ENCODE measurements around the gene SLC10A7.

The SLC10A7 gene

DNA sequence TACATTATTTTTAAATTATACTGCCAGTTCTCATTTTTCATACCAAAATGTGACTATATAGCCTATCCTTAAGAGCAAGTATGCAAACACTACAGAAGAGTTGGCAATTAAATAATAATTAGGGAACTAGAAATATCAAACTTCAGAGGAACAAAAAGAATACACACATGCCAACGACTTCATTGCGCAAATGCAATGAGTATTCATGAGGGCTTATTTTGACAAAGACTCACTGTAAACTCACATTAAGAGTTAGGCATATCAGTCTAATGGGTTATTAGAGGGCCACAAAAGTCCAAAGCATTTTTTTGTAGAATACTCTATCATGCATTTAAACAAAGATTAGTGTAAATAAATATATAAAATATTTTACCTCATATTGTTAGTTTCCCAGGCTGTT lies 31.6 kb downstream of the SLC10A7 start:
- DNase-seq = no peak

DNA sequence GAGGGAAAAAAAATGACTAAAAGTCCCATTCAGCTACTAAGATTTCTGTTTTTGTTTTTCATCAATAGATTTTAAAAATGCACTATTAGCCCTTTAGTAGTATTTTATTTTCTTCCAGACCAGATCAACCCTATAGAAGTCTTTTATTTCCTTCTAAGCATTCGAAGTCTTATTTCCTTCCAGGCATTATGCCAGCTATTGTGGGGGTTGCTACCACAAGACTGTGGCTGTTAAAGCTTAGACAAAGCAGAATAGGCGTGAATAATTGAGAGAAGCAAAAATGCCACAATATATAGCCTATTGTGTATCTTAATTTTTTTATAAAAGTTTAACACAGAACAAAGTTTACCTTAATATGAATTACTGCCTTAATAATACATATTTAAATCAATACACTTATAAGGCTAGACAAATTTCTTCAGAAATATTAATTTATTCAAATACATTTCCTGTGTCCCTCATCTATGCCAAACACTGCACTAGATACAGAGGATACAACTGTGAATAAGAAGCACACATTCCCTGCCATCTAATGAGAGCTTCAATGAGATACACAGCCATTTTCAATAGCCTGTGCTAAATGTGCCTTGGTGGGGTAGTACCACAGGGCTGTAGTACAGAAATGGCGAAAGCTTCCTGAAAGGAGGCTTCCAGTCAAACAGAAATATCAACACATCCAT lies 33.1 kb downstream of the SLC10A7 start:
- DNase-seq = no peak

DNA sequence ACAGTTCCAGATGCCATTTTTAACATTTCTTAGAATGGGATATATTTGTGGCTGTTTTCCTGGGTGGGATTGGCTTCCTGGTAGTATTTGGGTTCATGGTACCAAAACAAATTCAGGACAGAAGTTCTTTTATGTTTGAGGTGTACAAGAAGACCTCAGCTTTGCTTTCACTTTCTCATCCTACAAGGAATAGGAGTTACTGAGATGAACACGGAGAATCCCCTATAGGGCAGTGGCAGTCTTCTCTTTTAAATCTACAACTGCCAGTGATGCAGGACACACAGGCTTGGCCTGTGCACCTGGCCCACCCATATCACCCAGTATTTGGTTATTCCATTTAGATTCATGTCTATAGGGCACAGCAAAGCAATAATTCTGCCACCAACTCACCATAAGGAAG lies 35.2 kb downstream of the SLC10A7 start:
- no peak for DNase-seq

DNA sequence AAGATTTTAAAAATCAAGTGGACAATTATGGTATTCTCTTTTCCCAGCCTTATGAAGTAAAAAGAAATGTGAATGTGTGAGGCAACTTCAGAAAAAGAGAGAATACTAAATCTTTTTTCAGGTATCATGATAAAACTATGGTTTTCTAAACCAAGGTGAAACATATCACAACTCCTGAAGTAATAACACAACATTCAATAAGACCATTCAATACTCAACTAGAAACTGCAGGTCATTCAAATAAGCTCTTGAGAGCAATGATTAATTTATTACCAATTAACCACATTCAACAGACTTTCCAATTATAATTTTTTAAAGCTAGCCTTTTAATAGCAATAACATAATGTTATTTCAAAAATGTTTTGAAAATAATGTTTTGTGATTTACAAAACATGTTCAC lies 35.8 kb downstream of the SLC10A7 start:
- no peak for DNase-seq

DNA sequence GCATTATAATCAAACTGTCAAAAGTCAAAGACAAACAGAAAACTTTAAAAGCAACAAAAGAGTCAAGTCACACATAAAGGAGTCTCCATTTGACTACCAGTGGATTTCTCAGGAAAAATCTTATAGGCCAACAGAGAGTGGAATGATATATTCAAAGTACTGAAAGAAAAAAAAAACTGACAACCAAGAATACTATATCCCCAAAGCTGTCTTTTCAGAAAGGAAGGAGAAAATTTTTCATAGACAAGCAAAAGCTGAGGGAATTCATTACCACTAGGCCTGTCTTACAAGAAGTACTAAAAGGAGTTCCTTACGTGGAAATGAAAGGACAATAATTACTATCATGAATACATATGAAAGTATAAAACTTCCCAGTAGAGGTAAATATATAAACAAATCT lies 39.0 kb downstream of the SLC10A7 start:
- DNase-seq = no peak

DNA sequence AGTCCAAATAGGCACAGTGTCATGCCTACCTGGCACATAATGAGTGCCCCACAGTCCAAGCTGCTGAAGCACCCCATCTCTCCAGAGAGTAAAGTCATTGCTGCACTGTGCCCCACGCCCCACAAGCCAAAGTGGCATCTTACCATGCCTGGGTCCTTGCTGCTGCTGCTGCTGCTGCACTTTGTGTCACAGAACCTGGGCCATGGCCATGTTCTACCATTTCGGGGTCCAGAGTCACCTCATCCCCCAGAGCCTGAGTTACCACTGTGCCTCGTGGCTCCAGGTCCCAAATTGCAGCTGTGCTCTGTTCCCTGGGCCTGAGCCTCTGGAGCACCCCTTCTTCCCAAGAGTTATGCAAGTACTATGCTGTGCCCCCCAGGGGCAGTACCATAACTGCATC lies 40.5 kb downstream of the SLC10A7 start:
- no peak for DNase-seq

DNA sequence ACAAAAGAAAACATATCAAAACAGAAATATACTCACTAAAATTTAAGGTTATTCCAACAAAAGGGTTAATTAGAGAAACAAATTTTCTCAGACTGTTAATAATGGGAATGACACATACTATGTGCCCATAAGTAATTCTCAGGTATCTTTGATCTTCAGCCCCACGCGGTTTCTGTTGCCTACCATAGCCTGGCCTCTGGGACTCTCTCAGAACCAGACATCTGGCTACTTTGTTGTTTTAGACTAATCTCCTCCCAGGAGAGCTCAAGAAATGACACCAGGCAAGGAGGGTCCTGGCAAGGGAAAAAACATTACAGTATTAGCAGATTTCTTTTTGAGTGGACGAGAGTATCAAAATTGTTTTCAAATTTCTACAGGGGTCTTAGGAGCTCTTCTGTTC lies 43.7 kb downstream of the SLC10A7 start:
- no peak for DNase-seq

DNA sequence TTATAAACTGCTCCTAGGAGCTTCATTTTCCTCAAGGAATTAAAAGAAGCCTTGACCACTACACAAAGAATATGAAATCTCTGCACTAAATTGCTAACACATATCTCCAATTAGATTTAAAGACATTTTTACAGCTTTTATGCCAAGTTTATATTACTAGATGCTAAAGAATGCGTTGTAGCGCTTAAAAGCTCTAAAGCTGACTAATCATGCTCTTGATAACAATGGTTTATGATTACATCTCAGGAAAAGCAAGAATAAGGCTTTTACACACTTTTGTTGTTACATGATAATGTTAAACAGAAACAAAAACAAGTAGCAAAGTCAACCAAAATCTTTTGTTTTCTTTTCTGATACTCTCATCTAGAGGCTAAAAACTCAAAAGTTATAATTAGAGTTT lies 44.7 kb downstream of the SLC10A7 start:
- no peak for DNase-seq

DNA sequence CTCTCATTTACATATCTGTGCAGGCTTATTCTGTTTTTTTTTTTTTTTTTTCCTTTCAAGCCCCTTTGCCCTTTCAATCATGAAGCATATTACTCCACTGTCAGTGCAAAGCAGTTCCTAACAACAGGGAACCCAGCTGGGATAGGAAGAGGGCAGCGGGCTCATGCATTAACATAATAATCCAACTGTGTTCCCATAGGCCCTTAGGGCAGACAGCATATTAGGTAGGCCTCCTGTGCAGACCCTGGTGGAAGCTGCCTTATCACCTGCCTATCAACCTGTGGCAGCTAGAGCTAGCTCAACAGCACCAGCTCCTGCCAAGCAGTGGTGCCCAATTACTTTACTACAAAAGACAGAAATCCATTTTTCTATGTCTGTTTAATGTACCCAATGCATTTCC lies 49.3 kb downstream of the SLC10A7 start:
- DNase-seq = peak; percentile 78

DNA sequence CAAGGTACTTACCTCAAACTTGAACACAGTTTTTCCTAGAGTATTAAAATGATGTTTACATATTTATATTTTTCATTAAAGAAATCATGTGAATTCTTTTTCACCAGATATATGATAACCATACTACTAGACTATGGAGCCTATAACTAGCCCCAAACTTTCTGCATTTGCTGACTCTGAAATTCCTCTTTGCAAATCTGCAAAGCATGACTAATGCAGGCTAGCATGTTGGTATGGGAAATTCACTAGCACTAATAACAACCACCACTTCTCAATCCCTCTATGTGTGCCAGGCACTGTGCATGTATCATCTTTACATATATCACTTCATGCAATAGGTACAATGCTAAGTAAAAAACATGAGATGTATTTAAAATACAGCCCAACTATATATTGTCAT lies 51.1 kb downstream of the SLC10A7 start:
- DNase-seq = no peak

DNA sequence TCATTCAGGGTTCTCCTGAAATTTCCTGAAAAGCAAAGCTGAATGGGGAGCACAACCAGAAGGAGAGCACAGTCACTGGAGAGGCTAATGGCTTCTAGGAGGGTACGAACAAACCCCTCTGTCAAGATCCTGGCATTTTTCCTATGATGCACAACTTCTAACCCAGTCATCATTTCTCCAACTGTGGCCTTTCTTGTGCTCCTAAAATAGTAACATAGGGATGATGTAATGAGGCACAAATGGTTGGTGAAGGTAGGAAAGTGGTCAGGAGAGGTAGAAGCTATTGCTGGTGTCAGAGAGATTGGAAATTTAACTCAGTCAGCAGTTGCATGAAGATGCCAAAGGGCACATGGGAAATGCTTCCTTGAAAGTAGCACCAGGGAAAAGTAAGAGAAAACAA lies 52.7 kb downstream of the SLC10A7 start:
- no peak for DNase-seq

DNA sequence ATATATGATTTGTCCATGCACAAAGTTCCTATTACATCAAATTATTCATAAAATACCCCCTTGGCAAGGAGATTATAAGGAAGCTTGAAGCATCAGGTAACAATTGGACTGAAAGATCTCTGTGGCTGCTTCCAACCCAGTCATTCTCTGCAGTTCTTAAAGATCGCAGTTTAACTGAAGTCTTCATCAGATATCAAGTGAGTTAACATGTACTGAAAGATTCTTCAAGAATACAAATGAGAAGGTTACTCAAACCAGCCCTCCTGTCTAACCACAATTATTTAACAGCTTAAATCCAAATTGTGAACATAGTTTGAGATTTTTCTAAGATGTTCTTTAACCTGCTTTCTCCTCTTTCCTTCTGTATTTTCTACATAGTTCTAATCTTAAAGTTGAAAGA lies 56.1 kb downstream of the SLC10A7 start:
- DNase-seq = no peak

DNA sequence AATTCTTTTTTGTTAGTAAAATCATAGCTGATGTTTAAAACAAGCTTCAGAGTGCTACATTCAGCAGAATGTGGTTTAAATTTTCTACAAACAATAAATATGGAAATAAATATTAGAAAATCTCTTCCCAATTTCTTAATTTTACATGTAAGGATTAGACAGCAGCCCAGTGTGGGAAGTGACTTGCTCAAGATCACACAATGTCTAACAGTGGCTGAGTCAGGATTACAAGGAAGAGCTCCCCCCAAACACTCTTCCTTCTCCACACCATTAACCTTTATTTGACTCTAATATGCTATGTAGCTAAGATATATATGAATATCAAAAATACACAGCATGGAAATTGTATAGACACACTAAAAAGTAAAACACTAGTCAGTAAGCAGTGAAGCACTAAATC lies 59.5 kb downstream of the SLC10A7 start:
- no peak for DNase-seq

DNA sequence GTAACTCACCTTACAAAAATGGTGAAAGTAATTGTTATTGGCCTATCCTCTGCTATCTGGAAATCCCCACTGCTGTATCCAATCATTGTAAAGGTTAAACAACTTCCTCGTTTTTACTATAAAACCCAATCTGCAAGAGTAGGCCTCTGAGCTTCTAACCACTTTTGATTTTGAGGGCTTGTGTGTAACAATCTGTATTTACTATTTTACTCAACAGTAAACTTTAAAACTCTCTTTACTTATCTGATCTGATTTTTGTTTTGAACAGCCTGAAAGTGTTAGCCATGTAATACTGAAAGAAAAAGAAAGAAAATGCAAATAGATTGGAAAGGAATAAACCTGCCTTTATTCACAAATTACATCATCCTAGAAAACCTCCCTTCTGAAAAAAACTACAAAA lies 63.1 kb downstream of the SLC10A7 start:
- no peak for DNase-seq

DNA sequence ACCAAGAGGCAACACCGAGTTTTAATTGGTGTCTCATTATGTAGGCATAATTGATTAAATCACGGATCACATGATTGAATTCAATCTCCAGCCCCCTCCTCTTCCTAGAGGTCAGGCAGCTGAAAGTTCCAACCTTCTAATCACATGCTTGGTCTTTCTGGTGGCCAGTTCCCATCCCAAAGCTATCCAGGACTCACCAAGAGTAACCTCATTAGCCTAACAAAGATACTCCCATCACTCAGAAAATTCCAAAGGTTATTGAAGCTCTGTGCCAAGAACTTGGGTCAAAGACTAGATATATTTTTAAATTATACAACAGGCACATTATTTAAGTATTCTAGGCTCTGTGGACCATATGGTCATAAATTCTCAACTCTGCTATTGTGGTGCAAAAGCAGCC lies 65.1 kb downstream of the SLC10A7 start:
- no peak for DNase-seq

DNA sequence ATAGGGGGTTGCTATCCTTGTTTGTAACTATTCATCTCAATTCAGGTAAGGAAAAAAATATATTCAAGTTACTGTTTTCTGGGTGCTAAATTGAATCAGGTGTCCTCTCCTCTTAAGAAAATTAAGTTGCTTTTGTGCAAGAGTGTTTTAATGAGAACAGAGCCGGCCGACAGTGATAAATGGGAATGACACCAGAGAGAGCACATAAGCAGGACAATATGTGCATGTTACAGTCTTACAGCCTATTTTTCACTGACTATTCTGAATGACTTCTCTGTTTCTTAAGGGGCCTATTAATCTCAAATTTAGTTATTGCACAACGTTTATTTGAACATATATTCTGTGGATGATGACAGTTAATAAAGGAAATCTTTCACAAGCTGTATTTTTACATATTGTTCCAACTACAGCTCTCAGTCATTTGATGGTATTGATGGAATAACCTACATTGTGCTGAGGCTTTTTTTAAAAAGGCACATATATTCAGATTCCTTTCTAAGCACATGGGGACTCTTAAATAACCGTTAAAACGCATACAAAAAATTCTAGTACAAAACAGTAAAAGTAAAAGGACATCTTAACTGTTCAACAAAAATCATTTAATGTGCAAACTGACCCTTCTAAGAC lies 68.4 kb downstream of the SLC10A7 start:
- DNase-seq = no peak

DNA sequence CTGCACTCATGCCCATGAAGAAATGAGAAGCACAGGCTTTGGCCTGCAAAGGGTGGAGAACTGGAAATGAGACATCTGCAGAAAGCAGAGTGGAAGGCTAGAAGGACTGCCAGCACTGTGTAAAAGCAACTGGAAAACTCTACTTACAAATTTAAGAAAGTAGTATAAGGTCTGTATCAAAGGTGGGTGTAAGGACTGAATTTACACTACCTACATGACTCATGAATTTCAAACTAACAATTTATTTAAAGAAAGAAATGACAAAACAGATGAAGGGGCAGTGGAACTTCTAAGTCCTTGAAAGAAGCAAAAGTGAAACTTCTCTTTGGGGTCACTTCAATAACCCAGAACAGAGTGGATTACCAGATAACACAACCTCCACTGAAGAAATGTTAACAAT lies 71.2 kb downstream of the SLC10A7 start:
- DNase-seq = no peak

DNA sequence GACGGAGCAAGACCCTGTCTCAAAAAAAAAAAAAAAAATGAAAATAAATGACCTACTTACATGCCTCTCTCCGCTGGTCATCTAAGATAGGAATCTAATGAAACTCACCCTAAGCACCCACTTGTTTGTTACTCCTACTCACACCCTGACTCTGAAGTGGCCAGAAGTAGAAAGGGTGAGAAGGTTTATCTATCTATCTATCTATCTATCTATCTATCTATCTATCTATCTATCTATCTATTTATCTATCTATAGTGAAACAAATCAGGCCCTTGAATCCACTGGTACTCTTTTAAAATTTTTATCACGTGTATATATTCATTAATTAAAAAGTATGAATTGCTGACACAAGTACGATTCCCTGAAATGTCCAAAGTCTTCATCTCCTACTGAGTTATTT lies 75.2 kb downstream of the SLC10A7 start:
- DNase-seq = no peak

DNA sequence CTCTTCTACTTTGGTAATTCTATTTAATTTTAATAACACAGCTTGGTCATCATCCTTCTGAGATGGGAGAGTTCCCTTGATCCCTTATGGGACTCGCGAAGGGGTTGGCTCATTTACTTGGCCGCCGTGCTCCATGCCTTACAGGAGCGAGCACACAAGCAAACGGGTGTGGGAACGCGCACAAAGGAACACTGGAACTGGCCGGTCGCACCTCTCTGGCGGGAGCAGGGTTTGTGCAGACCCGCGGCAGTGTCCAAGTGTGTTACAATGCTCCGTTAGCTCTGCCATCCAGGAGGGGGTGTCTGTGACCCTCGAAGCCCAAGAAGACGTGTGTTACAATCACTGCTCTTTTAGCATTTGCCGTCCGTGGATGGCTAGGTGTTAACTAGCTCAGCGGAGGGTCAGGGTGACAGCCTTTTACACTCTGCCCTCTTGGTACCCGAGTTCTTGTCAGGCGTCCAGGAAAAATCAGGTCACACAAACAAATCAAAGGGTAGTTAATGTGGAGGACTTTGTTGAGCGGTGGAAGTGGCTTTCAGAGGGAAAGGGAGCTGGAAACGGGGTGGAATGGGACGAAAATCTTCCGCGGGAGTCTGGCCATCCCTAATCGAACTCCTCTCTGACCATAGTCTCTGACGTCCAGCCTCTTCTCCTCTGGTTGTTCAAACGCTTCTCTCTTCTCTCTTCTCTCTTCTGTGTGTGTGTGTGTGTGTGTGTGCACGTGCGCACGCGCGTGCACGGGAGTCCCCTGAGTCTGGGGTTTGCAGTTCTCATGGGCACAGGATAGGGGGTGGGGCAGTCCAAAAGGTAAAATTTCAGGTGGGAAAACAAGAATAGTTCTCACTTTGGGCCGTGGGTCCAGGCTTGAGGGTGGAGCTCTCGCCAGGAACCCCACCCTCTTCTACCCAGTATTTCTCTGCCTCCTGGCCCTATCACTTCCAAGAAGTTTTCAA lies 76.3 kb downstream of the SLC10A7 start:
- no peak for DNase-seq

DNA sequence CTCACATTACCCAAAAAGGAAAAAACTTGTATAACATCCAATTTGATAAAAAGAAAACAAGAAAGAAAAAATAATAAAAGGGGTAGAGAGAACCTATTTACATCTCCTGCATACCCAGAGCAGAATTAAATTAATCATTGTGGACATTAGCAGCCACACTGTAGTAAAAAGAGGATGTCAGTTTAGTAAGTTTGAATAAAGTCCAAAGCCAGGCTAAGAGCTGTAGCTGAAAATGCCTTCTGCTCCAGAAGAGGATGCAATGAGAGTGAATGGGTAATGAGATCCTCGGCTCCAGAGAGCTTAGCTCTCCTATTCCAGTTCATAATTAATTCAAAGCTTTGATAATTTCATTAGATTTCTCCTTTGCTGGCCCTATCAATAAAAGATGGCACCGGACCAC lies 78.2 kb downstream of the SLC10A7 start:
- no peak for DNase-seq

DNA sequence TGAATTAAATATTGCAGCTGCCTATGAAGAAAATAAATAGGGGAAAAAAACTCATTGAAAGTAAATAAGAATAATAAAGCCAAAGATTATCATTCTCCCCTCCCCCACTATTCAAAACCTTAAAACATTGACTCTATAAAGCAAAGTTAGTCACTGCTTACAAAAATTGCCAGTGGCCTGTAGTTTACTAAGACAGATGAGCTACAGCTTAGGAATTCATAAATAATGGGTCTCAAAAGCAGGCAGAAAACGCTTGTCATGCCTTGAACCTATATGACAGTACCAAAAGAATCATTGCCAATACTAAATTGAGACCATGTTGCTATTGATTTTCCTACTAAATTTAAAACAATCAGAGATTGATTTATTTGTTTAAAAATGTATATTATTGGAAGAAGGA lies 78.9 kb downstream of the SLC10A7 start:
- no peak for DNase-seq

DNA sequence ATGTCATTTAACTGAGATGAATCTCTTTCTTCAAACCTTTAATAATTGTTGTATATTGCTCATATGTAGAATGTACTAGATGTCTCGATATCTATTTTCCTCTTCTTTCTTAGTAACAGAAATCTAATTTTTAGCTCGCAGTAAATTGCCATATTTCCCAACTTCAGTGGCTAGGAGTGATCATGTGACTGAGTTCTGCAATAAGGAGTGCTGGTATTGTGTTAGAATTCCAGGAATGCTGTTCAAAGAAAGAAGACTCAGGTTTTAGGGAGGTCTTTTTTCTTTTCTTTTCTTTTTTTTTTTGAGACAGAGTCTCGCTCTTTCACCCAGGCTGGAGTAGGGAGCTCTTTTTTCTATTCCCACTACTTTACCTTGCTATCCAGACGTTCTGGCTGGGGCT lies 81.7 kb downstream of the SLC10A7 start:
- no peak for DNase-seq

DNA sequence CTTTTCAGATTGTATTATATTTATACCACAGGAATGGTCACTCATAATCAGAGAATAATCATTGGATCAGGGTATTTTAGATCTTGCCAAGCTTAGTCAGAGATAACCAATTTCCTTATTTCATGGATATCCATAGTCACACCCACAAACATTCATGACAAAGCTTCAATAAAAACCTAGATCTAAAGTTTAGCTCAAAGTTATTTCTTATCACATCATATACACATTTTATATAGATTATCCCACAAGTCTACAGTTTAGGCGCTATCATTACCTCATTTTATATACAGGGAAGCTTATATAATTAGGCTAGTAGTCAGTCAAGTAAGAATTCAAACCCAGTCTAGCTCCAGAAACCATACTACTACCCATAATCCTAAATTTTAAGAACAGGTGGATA lies 82.3 kb downstream of the SLC10A7 start:
- DNase-seq = no peak

DNA sequence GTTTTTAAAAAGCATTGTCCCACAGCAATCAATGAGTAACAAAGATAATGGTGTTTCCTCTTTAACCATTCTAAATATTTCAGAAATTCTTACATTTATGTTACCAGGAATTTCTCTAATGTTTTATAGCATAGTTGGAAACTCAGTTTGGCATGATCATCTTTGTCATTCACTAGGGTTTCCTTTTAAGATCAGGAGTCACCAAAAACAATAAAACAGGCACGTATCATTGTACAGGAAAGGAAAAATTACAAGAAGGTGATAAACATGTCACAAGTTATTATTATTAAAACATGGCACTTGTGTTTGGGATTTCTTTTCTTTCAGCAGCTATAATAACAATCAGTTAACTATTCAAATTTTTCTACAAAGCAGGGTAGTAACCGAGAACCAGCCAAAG lies 84.0 kb downstream of the SLC10A7 start:
- no peak for DNase-seq
